Ectodermal cell (in vitro differentiated cells): Measurements from ENCODE around the gene AUTS2.

Source experiments
- H3K27ac ChIP-seq: 2 replicates; pipeline ENCODE4 v1.7.0; 2013; ENCODE audit warnings: mild to moderate bottlenecking, low read depth, low read length; ENCODE audit not compliant: insufficient read depth, poor library complexity, severe bottlenecking
- H3K27me3 ChIP-seq: 2 replicates; pipeline ENCODE4 v1.7.0; 2013; ENCODE audit warnings: mild to moderate bottlenecking, low read length; ENCODE audit not compliant: insufficient read depth, control insufficient read depth, poor library complexity, severe bottlenecking
- H3K36me3 ChIP-seq: one replicate; pipeline ENCODE4 v1.7.0; 2013; ENCODE audit warnings: low read length; ENCODE audit not compliant: control insufficient read depth, insufficient read depth
- H3K4me1 ChIP-seq: one replicate; pipeline ENCODE4 v1.7.0; 2013; ENCODE audit warnings: low read length; ENCODE audit not compliant: control insufficient read depth, insufficient read depth
- H3K4me3 ChIP-seq: 2 replicates; pipeline ENCODE4 v1.7.0; 2013; ENCODE audit warnings: low read depth, low read length, control low read depth; ENCODE audit not compliant: insufficient read depth
- H3K9me3 ChIP-seq: 2 replicates; pipeline ENCODE4 v1.7.0; 2013; ENCODE audit warnings: mild to moderate bottlenecking, low read length, moderate library complexity; ENCODE audit not compliant: control insufficient read depth
- WGBS, 2 experiments: methylation state at CpG; one replicate each; pipeline ENCODE4 v1.1.7; 2013; ENCODE audit warnings: missing lambda C conversion rate in 2 of 2; 5-methylcytosine and 5-hydroxymethylcytosine counted together

AUTS2 gene

GRCh38 chr7:70303309-70303708 lies 705.0 kb downstream of the AUTS2 start:
- WGBS, 2 experiments: 89 to 98% methylated on average over 7 of the region's 7 CpGs

GRCh38 chr7:70303780-70304179 lies 705.5 kb downstream of the AUTS2 start:
- no peak overlapping the region for H3K27ac ChIP-seq
- WGBS, 2 experiments: 85 to 86% methylated on average over 2 of the region's 2 CpGs

More at GRCh38 chr7:70303309-70303708, 705.0 kb downstream of the AUTS2 start:
- Histone ChIP-seq H3K9me3 (peaks cover 2% of the 10 kb centered on the region), H3K36me3 (no peaks in the 10 kb centered on the region), H3K4me3 (no peak overlapping the region), H3K27ac (no peak overlapping the region), H3K27me3 (no peaks in the 10 kb centered on the region), H3K4me1 (no peaks in the 10 kb centered on the region)

GRCh38 chr7:70306173-70306572 lies 707.9 kb downstream of the AUTS2 start:
- 81 to 89% methylated on average over 2 of the region's 2 CpGs for WGBS, 2 experiments
- no peaks in the 10 kb centered on the region for H3K4me1 ChIP-seq
- H3K4me3 ChIP-seq: no peak overlapping the region
- no peaks in the 10 kb centered on the region for H3K27me3 ChIP-seq
- no peak overlapping the region for H3K27ac ChIP-seq
- no peaks in the 10 kb centered on the region for H3K36me3 ChIP-seq
- H3K9me3 ChIP-seq: peaks cover 2% of the 10 kb centered on the region

More at GRCh38 chr7:70303780-70304179, 705.5 kb downstream of the AUTS2 start:
- no peaks in the 10 kb centered on the region for H3K27me3 ChIP-seq
- no peaks in the 10 kb centered on the region for H3K36me3 ChIP-seq
- peaks cover 2% of the 10 kb centered on the region for H3K9me3 ChIP-seq
- H3K4me1 ChIP-seq: no peaks in the 10 kb centered on the region
- H3K4me3 ChIP-seq: no peak overlapping the region

GRCh38 chr7:70307544-70308106 lies 709.4 kb downstream of the AUTS2 start:
- Histone ChIP-seq H3K4me3 (no peak overlapping the region), H3K4me1 (no peaks in the 10 kb centered on the region), H3K27ac (no peak overlapping the region), H3K27me3 (no peaks in the 10 kb centered on the region), H3K9me3 (peaks cover 2% of the 10 kb centered on the region), H3K36me3 (no peaks in the 10 kb centered on the region)
- 93 to 100% methylated on average over 3 of the region's 3 CpGs for WGBS, 2 experiments

- Histone ChIP-seq H3K27me3 (no peaks in the 10 kb centered on the region), H3K4me3 (no peak overlapping the region), H3K9me3 (no peaks in the 10 kb centered on the region), H3K27ac (no peak overlapping the region), H3K4me1 (no peaks in the 10 kb centered on the region), H3K36me3 (no peaks in the 10 kb centered on the region)
- 84 to 98% methylated on average over 1 of the region's 1 CpG for WGBS, 2 experiments
Measured at GRCh38 chr7:70312336-70312735, 714.1 kb downstream of the AUTS2 start.

- no peaks in the 10 kb centered on the region for H3K36me3 ChIP-seq
- no peak overlapping the region for H3K4me3 ChIP-seq
- H3K27ac ChIP-seq: no peak overlapping the region
- H3K4me1 ChIP-seq: no peaks in the 10 kb centered on the region
- no peaks in the 10 kb centered on the region for H3K9me3 ChIP-seq
- H3K27me3 ChIP-seq: no peaks in the 10 kb centered on the region
- WGBS, 2 experiments: 67 to 77% methylated on average over 3 of the region's 3 CpGs
Measured at GRCh38 chr7:70313271-70313670, 715.0 kb downstream of the AUTS2 start.

- Histone ChIP-seq H3K9me3 (no peaks in the 10 kb centered on the region), H3K4me1 (no peaks in the 10 kb centered on the region), H3K4me3 (no peak overlapping the region), H3K27me3 (no peaks in the 10 kb centered on the region), H3K36me3 (no peaks in the 10 kb centered on the region), H3K27ac (no peak overlapping the region)
- WGBS, 2 experiments: 71 to 77% methylated on average over 10 of the region's 10 CpGs
Measured at GRCh38 chr7:70313687-70314086, 715.4 kb downstream of the AUTS2 start.

GRCh38 chr7:70314221-70314620 lies 715.9 kb downstream of the AUTS2 start:
- H3K27ac ChIP-seq: no peak overlapping the region
- no peaks in the 10 kb centered on the region for H3K4me1 ChIP-seq
- no peaks in the 10 kb centered on the region for H3K36me3 ChIP-seq
- WGBS, 2 experiments: 89 to 97% methylated on average over 2 of the region's 2 CpGs
- H3K27me3 ChIP-seq: no peaks in the 10 kb centered on the region
- H3K9me3 ChIP-seq: no peaks in the 10 kb centered on the region
- H3K4me3 ChIP-seq: no peak overlapping the region

GRCh38 chr7:70316745-70317144 lies 718.5 kb downstream of the AUTS2 start:
- WGBS, 2 experiments: 94 to 95% methylated on average over 7 of the region's 7 CpGs
- Histone ChIP-seq H3K36me3 (no peaks in the 10 kb centered on the region), H3K27ac (no peak overlapping the region), H3K27me3 (no peaks in the 10 kb centered on the region), H3K4me3 (no peak overlapping the region), H3K9me3 (no peaks in the 10 kb centered on the region), H3K4me1 (no peaks in the 10 kb centered on the region)

GRCh38 chr7:70317356-70317755 lies 719.1 kb downstream of the AUTS2 start:
- H3K27ac ChIP-seq: no peak overlapping the region
- H3K27me3 ChIP-seq: no peaks in the 10 kb centered on the region
- no peak overlapping the region for H3K4me3 ChIP-seq
- H3K36me3 ChIP-seq: no peaks in the 10 kb centered on the region
- 79 to 94% methylated on average over 1 to 2 of the region's 2 CpGs for WGBS, 2 experiments
- no peaks in the 10 kb centered on the region for H3K9me3 ChIP-seq
- H3K4me1 ChIP-seq: no peaks in the 10 kb centered on the region

- 94 to 100% methylated on average over 1 of the region's 1 CpG for WGBS, 2 experiments
- Histone ChIP-seq H3K9me3 (no peaks in the 10 kb centered on the region), H3K36me3 (no peaks in the 10 kb centered on the region), H3K27ac (no peak overlapping the region), H3K4me1 (no peaks in the 10 kb centered on the region), H3K4me3 (no peak overlapping the region), H3K27me3 (no peaks in the 10 kb centered on the region)
Measured at GRCh38 chr7:70318511-70318910, 720.2 kb downstream of the AUTS2 start.
